ENCODE measurements around the gene FNBP1L.
"Not testable (repeated sequence)": the region's sequence is repeated elsewhere in the genome, so short reads cannot be mapped to it uniquely, and the experiment has no call there.

FNBP1L gene

GRCh38 chr1:93528412-93528811, 80.5 kb downstream of the FNBP1L start:
- no peak for DNase-seq (ENCODE audit: low read depth in 3 of 3, low spot score in 1 of 3)

DNA sequence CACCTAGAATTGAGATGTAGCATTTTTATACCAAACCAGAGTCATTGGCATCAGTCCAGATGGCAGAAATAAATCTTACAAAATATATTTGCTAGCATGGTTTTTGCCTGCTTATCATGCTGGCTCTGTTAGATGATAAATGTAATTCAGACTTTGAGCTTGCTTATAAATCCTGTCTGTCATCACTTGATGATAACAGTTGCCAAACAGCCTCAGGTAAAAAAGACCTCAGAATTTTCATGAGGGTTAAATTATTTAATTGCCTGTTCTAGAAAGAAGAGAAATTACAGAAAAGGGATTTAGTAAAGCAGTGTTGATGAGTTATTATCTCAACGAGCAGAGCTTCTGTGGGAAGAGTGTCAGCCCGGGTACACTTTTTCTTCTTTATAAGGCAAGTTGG, 83.3 kb downstream of the FNBP1L start:
- no peak for DNase-seq (ENCODE audit: low read depth in 3 of 3, low spot score in 1 of 3)

- no peak for DNase-seq (ENCODE audit: low read depth in 3 of 3, low spot score in 1 of 3)
These were observed 85.0 kb downstream of the FNBP1L start for GRCh38 chr1:93532780-93533378.

- no peak for DNase-seq (ENCODE audit: low read depth in 3 of 3, low spot score in 1 of 3)
These were observed 85.8 kb downstream of the FNBP1L start for GRCh38 chr1:93533677-93534076.

- DNase-seq (ENCODE audit: low read depth in 3 of 3, low spot score in 1 of 3): no peak
These were observed 89.5 kb downstream of the FNBP1L start for GRCh38 chr1:93537396-93537795.

DNA sequence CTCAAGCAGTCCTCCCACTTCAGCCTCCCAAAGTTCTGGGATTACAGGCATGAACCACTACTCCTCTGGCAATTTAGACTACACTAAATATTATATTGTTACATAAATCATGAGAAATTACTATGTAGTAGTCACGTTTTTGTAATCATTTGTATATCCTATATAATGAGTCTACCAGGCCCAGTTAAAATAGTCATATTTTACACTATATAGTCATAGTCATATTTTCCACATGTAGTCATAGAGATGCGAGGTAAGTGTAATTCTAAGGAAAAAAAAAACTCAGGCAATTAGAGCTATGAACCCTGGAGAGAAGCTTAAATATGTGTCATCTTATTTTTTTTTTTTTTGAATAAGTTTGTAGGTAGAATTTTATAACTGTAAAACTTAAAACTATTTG, 90.0 kb downstream of the FNBP1L start:
- no peak for DNase-seq (ENCODE audit: low read depth in 3 of 3, low spot score in 1 of 3)

DNA sequence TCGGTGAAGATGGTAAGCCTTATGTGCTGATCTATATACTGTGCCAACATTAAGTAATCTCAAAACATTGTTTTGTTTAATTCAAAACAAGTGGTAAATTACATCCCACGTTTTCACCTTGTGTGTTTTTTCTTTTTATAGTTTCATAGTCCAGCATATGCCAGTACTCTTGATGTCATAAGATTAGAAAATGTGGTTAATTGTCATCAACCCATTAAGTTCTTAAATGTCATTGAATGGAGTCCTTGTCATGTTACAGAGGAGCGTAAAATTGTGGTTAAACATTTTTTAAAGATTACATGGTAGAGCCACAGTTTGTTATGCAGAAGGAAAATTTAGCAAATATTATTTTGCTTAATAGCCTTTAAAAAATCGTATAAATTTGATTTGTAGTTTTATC, 93.1 kb downstream of the FNBP1L start:
- no peak for DNase-seq (ENCODE audit: low read depth in 3 of 3, low spot score in 1 of 3)

DNA sequence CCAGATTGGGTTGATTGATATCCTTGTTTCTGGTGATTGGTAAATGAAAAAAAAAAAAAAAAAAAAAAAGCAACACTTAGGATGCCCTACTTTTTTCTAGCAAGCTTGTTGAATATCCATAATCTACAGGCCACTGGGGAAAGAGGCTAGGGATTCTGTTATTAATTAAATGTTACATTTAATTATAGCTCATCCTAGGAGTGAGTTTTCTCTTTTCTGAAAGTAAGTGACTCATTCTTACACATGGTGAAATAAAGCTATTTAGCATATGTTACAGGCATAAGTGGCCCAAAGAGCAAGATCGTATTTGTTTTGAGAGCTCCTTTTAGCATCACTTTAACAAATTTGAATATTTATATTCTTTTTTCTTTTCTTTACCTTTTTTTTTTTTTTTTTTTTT, 94.5 kb downstream of the FNBP1L start:
- no peak for DNase-seq (ENCODE audit: low read depth in 3 of 3, low spot score in 1 of 3)

- no peak for DNase-seq (ENCODE audit: low read depth in 3 of 3, low spot score in 1 of 3)
These were observed 98.4 kb downstream of the FNBP1L start for GRCh38 chr1:93546162-93546863.

GRCh38 chr1:93549131-93549530, 101.2 kb downstream of the FNBP1L start:
- no peak for DNase-seq (ENCODE audit: low read depth in 3 of 3, low spot score in 1 of 3)

GRCh38 chr1:93549811-93550210, 101.9 kb downstream of the FNBP1L start:
- DNase-seq (ENCODE audit: low read depth in 3 of 3, low spot score in 1 of 3): no peak

DNA sequence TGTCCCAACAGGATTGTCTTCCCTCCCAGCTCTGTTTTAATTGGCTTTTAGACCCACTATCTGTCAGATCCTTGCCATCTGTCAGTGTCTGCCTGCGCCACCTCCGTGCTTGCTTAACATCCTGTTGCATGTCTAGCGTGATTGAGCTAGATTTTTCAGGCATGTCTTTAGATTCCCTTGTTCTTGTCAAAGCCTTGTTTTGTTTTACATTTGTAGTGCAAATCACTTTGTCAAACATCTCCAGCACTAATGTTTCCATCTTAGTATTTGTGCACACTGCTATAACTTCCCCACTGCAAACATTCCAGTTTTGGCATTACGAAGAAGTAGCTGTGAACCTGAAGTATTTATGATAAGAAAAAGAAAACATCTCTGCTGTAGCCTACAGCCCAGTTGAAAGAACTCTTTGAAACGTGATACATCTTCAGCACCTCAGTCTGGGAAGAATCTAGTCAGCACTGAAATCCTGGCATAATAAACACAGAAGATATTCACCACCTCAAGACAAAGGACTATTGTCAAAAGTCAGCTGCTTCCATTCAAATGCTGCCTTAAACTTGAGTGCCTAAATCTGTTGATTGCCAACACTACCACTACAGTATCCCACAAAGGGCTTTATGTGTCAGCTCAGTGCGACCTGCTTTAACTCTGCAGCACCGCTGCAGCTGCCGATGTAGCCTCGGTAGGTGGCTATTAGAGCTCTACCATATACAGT, 105.0 kb downstream of the FNBP1L start:
- no peak for DNase-seq (ENCODE audit: low read depth in 3 of 3, low spot score in 1 of 3)

DNA sequence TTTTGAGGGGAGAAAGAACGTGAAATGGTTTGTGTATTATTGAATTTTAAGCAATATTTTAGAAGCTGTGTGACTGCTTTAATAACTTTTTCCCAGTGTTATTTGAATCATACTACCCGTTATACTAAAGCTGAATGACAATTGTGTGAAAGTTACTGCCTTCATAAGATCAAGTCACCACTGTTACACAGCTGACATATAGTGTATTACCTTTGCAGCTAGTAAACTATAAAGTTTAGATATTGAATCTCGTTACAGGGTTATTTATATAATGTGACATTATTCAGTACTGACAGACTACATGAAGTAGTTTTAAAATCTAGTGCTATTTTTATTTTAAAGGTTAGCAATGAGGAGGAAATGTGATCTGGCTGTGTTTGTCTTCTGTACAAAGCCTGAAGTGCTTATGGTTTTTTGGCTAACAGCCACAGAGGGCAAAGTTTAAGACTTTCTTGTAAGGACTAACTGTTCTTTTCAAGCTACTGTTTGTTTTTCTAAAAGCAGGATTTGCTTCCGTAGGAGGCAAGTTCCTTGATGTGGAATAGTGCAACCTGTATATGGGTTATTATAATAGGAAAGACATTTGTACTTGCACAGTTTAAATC, 106.1 kb downstream of the FNBP1L start:
- DNase-seq (ENCODE audit: low read depth in 3 of 3, low spot score in 1 of 3): not testable (repeated sequence)

GRCh38 chr1:93554883-93555872, 107.3 kb downstream of the FNBP1L start:
- no peak for DNase-seq (ENCODE audit: low read depth in 3 of 3, low spot score in 1 of 3)

DNA sequence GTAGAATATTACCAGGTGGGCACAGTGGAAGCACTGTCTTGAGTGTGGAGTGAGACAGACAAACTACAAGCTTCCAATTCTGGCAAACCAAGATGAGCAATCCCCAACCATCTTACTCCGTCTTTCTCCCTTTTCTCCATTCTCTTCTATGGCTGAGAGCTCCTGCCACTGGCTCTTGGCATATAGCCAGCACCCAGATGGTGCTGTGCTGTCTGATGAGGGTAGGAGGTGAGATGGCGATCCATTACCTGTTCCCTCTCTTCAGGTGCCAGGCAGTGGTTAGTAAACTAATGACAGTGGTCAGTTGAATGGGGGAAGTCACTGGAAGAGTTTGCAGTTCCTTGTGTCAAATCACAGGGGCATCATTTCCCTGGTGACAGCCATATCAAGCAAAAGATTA, 108.4 kb downstream of the FNBP1L start:
- no peak for DNase-seq (ENCODE audit: low read depth in 3 of 3, low spot score in 1 of 3)

- DNase-seq (ENCODE audit: low read depth in 3 of 3, low spot score in 1 of 3): no peak
These were observed 111.1 kb downstream of the FNBP1L start for GRCh38 chr1:93559045-93559444.

GRCh38 chr1:93559695-93560094, 111.8 kb downstream of the FNBP1L start:
- DNase-seq (ENCODE audit: low read depth in 3 of 3, low spot score in 1 of 3): no peak

- no peak for DNase-seq (ENCODE audit: low read depth in 3 of 3, low spot score in 1 of 3)
These were observed 117.7 kb downstream of the FNBP1L start for GRCh38 chr1:93565496-93566206.

DNA sequence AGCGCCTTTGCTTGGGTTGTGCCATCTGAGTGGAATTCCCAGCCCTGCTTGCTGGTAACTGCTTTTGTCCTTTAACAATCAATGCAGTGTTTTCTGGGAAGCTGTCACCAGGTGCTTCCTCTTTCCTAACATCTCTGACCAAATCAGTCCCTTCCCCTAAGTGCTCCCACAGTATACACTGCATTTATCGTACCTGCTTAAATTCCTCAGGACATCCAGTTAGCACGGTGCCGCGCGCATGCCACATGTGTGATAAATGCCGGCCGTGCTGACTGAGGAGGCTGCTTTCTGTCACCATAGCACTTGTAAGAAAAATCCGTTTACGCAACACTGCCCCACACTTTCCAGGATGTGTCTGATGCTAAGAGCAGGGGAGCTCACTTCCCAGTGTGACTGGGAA, 118.3 kb downstream of the FNBP1L start:
- DNase-seq (ENCODE audit: low read depth in 3 of 3, low spot score in 1 of 3): no peak

DNA sequence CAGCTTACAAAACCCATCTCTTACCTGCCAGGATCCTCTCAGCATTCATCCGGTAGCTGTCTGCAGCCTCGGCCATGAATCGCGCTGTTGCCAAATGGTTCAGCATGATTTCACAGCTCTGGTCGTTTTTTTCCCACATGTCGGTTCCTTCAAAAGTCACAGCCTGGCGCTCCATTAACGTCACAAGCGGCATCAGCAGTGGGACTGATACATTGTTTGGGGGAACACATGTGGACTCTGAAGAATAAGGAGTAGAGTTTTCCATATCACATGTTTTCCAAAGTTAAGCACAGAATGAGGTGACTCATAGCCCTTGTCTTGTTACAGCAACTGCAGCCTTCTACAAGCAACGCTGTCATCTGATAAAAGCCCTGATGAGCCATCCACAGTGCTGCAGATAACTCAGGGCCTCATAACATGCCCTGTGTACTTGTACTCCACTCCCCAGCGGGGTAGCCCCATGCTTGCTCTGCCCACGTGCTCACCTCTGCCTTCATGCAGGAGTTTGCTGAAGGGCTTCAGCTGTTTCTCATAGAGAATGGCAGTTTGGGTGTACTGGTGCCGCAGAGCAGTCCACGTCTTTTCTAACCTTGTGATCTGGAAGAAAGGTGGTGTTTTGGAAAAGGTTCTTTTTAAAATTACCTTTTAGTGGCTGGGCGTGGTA, 119.5 kb downstream of the FNBP1L start:
- no peak for DNase-seq (ENCODE audit: low read depth in 3 of 3, low spot score in 1 of 3)

Data from stimulated activated CD4-positive, alpha-beta T cell treated with anti-CD3 and anti-CD28 coated beads, TNF-alpha, amount 100 ng/mL, for 1 hour (primary cell).